ENCODE data around the gene DNAH9. TPM values are rescaled to one million over a fixed set of nuclear protein-coding genes. Genes with fewer than 3 reads are reported as not detected.

Gene DNAH9
- total RNA-seq, 4 donors from 2014 or later, result 0.41 to 1.9 (median 0.79) TPM; not detected in 1

GRCh38 chr17:11707586-11707985 is 109.3 kb downstream of the DNAH9 start:
- in situ Hi-C loops (cut with MboI; ENCODE audit: low pct_ligation_motif_present in 1 of 4, low pct_unique_long_range_greater_than_20kb in 1 of 4, low sequenced_read_pairs in 3 of 4) (no loop called here), intact Hi-C loops (cut with DNase I; ENCODE audit: low total_unique reads) (no loop called here)
- Histone ChIP-seq H3K9me3 (no peaks in the 10 kb centered on the region), H3K4me1 (no peaks in the 10 kb centered on the region), H3K4me3 (no peak overlapping the region), H3K27ac (no peak overlapping the region), H3K27me3 (no peaks in the 10 kb centered on the region), H3K36me3 (no peaks in the 10 kb centered on the region)
- TF ChIP-seq CTCF (IDR thresholded peaks at IDR 0.05) (no peak), EP300 (IDR thresholded peaks at IDR 0.05; ENCODE audit: low read depth) (no peak), POLR2AphosphoS5 (IDR thresholded peaks at IDR 0.05) (no peak), POLR2A (IDR thresholded peaks at IDR 0.05) (no peak)
- no peak for DNase-seq
- 78% methylated on average over 2 to 4 of the region's 4 CpGs for WGBS, 2 donors (ENCODE audit: low coverage in 1 of 2)

GRCh38 chr17:11712456-11712855 is 114.2 kb downstream of the DNAH9 start:
- H3K27me3 ChIP-seq, result no peaks in the 10 kb centered on the region
- H3K4me1 ChIP-seq, result no peaks in the 10 kb centered on the region
- H3K4me3 ChIP-seq, result no peak overlapping the region
- in situ Hi-C loops (cut with MboI; ENCODE audit: low pct_ligation_motif_present in 1 of 4, low pct_unique_long_range_greater_than_20kb in 1 of 4, low sequenced_read_pairs in 3 of 4), result no loop called here
- intact Hi-C loops (cut with DNase I; ENCODE audit: low total_unique reads), result no loop called here
- DNase-seq, result no peak
- no peak overlapping the region for H3K27ac ChIP-seq
- no peaks in the 10 kb centered on the region for H3K9me3 ChIP-seq
- 57 to 60% methylated on average over 3 of the region's 3 CpGs for WGBS, 2 donors (ENCODE audit: low coverage in 1 of 2)
- H3K36me3 ChIP-seq, result no peaks in the 10 kb centered on the region
- TF ChIP-seq POLR2AphosphoS5 (IDR thresholded peaks at IDR 0.05), result no peak
- TF ChIP-seq POLR2A (IDR thresholded peaks at IDR 0.05), result no peak
- no peak for TF ChIP-seq EP300 (IDR thresholded peaks at IDR 0.05; ENCODE audit: low read depth)
- no peak for TF ChIP-seq CTCF (IDR thresholded peaks at IDR 0.05)

- DNase-seq, result no peak
- intact Hi-C loops (cut with DNase I; ENCODE audit: low total_unique reads), result no loop called here
- WGBS, 2 donors (ENCODE audit: low coverage in 1 of 2), result 91% methylated on average over 9 of the region's 11 CpGs; no CpG with 5 or more reads in 1 of the 2 donors
- TF ChIP-seq EP300 (IDR thresholded peaks at IDR 0.05; ENCODE audit: low read depth) (no peak), POLR2AphosphoS5 (IDR thresholded peaks at IDR 0.05) (no peak), POLR2A (IDR thresholded peaks at IDR 0.05) (no peak), CTCF (IDR thresholded peaks at IDR 0.05) (no peak)
- Histone ChIP-seq H3K9me3 (no peaks in the 10 kb centered on the region), H3K4me3 (no peak overlapping the region), H3K4me1 (no peaks in the 10 kb centered on the region), H3K27ac (no peak overlapping the region), H3K36me3 (no peaks in the 10 kb centered on the region), H3K27me3 (no peaks in the 10 kb centered on the region)
- in situ Hi-C loops (cut with MboI; ENCODE audit: low pct_ligation_motif_present in 1 of 4, low pct_unique_long_range_greater_than_20kb in 1 of 4, low sequenced_read_pairs in 3 of 4), result no loop called here
These were observed 120.9 kb downstream of the DNAH9 start for GRCh38 chr17:11719203-11719602.

- intact Hi-C loops (cut with DNase I; ENCODE audit: low total_unique reads) (no loop called here), in situ Hi-C loops (cut with MboI; ENCODE audit: low pct_ligation_motif_present in 1 of 4, low pct_unique_long_range_greater_than_20kb in 1 of 4, low sequenced_read_pairs in 3 of 4) (no loop called here)
- 58 to 87% methylated on average over 3 to 6 of the region's 6 CpGs for WGBS, 2 donors (ENCODE audit: low coverage in 1 of 2)
- no peaks in the 10 kb centered on the region for H3K9me3 ChIP-seq
- no peak overlapping the region for H3K4me3 ChIP-seq
- H3K27me3 ChIP-seq, result no peaks in the 10 kb centered on the region
- H3K27ac ChIP-seq, result no peak overlapping the region
- no peaks in the 10 kb centered on the region for H3K36me3 ChIP-seq
- TF ChIP-seq POLR2A (IDR thresholded peaks at IDR 0.05) (no peak), CTCF (IDR thresholded peaks at IDR 0.05) (no peak)
- no peaks in the 10 kb centered on the region for H3K4me1 ChIP-seq
- DNase-seq, result no peak
These were observed 121.6 kb downstream of the DNAH9 start for GRCh38 chr17:11719856-11720255.
